Keratinocyte (primary cell): ENCODE measurements around the gene UGT1A6.

ENCODE experiments used
- CTCF ChIP-seq, 3 experiments: IDR thresholded peaks in 1 of 3; conservative IDR thresholded peaks in 1 of 3; optimal IDR thresholded peaks in 1 of 3; 2 replicates in 2 of 3; 3 replicates in 1 of 3; pipeline versions ENCODE3 to v1.5.1; 2011; ENCODE audit warnings: low read length in 3 of 3, mild to moderate bottlenecking in 3 of 3, moderate library complexity in 2 of 3, control low read depth in 1 of 3, inconsistent platforms in 1 of 3; ENCODE audit not compliant: insufficient read depth in 2 of 3; ENCODE audit errors: extremely low read depth in 1 of 3
- EZH2 ChIP-seq: IDR thresholded peaks from one replicate; pipeline ENCODE4 v1.6.1; 2012; ENCODE audit warnings: inconsistent platforms, mild to moderate bottlenecking, low read length, moderate library complexity

DNA sequence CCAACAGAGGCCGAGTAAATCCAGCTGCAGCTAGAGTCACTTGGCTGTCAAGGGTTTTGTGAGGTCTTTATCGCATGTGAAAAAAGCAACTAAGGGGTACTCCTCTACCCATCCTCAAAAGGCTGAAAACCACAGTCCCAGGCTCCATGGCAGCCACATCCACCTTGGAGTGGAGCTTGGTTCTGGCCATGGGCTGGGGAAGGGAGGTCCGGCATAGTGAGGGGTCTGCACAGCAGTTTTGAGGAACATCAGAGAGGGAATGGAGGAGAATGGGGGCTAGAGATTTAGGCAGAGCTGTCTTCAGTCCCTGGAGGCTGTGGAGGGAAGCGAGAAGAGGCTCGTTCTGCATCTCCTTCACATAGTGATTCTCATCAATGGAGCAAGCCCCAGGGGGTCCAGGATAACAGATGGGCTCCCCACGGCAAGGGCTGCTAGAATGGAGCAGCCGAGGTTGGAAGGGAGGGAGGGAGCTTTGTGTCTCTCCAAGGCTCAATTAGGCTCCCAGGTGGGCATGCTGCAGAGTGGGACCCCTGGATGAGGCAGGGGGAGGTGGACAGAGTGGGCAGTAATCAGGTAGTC is 106.5 kb downstream of the UGT1A6 start:
- TF ChIP-seq CTCF (optimal IDR thresholded peaks at IDR 0.05 in 1 of 3, IDR thresholded peaks at IDR 0.05 in 1 of 3, conservative IDR thresholded peaks at IDR 0.05 in 1 of 3; ENCODE audit: extremely low read depth in 1 of 3, insufficient read depth in 2 of 3, low read length in 3 of 3): no peak
- TF ChIP-seq EZH2: no peak
